GM04503 (cell line): ENCODE data around the gene PARP9.
"Not testable (repeated sequence)": the region's sequence is repeated elsewhere in the genome, so short reads cannot be mapped to it uniquely, and the experiment has no call there.

Source experiments
- DNase-seq: peaks from one replicate; pipeline ENCODE4 v3.0.0-alpha.2; 2012; ENCODE audit warnings: low read depth

Gene PARP9

GRCh38 chr3:122576174-122576940 is 12.3 kb upstream of the PARP9 start:
- no peak for DNase-seq

- no peak for DNase-seq
Observed at GRCh38 chr3:122572940-122573412, 8.9 kb upstream of the PARP9 start.

- DNase-seq: no peak
Observed at GRCh38 chr3:122568755-122569154, 4.7 kb upstream of the PARP9 start.

- not testable (repeated sequence) for DNase-seq
Observed at GRCh38 chr3:122568131-122568530, 4.0 kb upstream of the PARP9 start.

- DNase-seq: no peak
Observed at GRCh38 chr3:122563717-122564025, 429 bp downstream of the PARP9 start.

GRCh38 chr3:122562923-122563716 is 980 bp downstream of the PARP9 start:
- DNase-seq: no peak

- no peak for DNase-seq
Observed at GRCh38 chr3:122560680-122561079, 3.4 kb downstream of the PARP9 start.

GRCh38 chr3:122559906-122560305 is 4.2 kb downstream of the PARP9 start:
- no peak for DNase-seq

- DNase-seq: no peak
Observed at GRCh38 chr3:122558605-122559004, 5.5 kb downstream of the PARP9 start.

- no peak for DNase-seq
Observed at GRCh38 chr3:122557356-122557755, 6.7 kb downstream of the PARP9 start.

GRCh38 chr3:122555275-122556071 is 8.6 kb downstream of the PARP9 start:
- no peak for DNase-seq

GRCh38 chr3:122553171-122553570 is 10.9 kb downstream of the PARP9 start:
- DNase-seq: no peak

GRCh38 chr3:122548619-122549018 is 15.5 kb downstream of the PARP9 start:
- no peak for DNase-seq

GRCh38 chr3:122548076-122548475 is 16.0 kb downstream of the PARP9 start:
- DNase-seq: no peak

GRCh38 chr3:122546151-122546550 is 17.9 kb downstream of the PARP9 start:
- no peak for DNase-seq

GRCh38 chr3:122538956-122539490 is 25.1 kb downstream of the PARP9 start:
- DNase-seq: no peak

- no peak for DNase-seq
Observed at GRCh38 chr3:122536632-122537001, 27.5 kb downstream of the PARP9 start.

- DNase-seq: no peak
Observed at GRCh38 chr3:122535964-122536631, 28.0 kb downstream of the PARP9 start.

- no peak for DNase-seq
Observed at GRCh38 chr3:122533931-122534334, 30.2 kb downstream of the PARP9 start.

- no peak for DNase-seq
Observed at GRCh38 chr3:122533480-122533879, 30.6 kb downstream of the PARP9 start.

- DNase-seq: no peak
Observed at GRCh38 chr3:122530164-122530563, 33.9 kb downstream of the PARP9 start.

GRCh38 chr3:122523317-122523716 is 40.8 kb downstream of the PARP9 start:
- DNase-seq: no peak
